A673 (cell line): Measurements from ENCODE around the gene NHLRC1. TPM values are rescaled to one million over a fixed set of nuclear protein-coding genes. Genes with fewer than 3 reads are reported as not detected.

Experiments used
- BruUV-seq: library from RNA; stranded (reverse); fragments of 400-500 nt; replicated peaks from 2 replicates; lab custom pipeline; 2021; lab: Mats Ljungman, UMichigan
- CTCF ChIA-PET: fragments of 300-600 bp; sonication (Branson Sonifier 250); formaldehyde crosslinking; loops from one replicate; lab custom pipeline; 2022; ENCODE audit warnings: antibody characterized with exemption; lab: Charles Lee
- POLR2A ChIA-PET: fragments of 300-600 bp; sonication (Branson Sonifier 250); formaldehyde crosslinking; loops from one replicate; lab custom pipeline; 2022; ENCODE audit warnings: antibody characterized with exemption; ENCODE audit not compliant: low non-redundant PET; lab: Charles Lee
- DNase-seq: peaks from one replicate; pipeline ENCODE4 v3.0.0-alpha.2; 2015; ENCODE audit warnings: low spot score
- H3K27ac ChIP-seq: fragments of 200-600 bp; sonication (generic); 2 replicates; pipeline ENCODE4 v1.5.1; 2016; ENCODE audit warnings: mixed run types, low read depth, mild to moderate bottlenecking, mixed read lengths, antibody characterized with exemption, low read length; ENCODE audit not compliant: poor library complexity, severe bottlenecking
- H3K27me3 ChIP-seq: fragments of 200-600 bp; sonication (generic); replicated peaks from 2 replicates; pipeline ENCODE4 v1.6.1; 2017; ENCODE audit warnings: mixed run types, low read depth, mild to moderate bottlenecking, mixed read lengths, antibody characterized with exemption, low read length; ENCODE audit not compliant: insufficient read depth, poor library complexity
- H3K36me3 ChIP-seq: fragments of 200-600 bp; sonication (generic); 2 replicates; pipeline ENCODE4 v1.6.1; 2016; ENCODE audit warnings: mixed run types, mild to moderate bottlenecking, mixed read lengths, antibody characterized with exemption, low read length; ENCODE audit not compliant: insufficient read depth, poor library complexity, severe bottlenecking
- H3K4me1 ChIP-seq: fragments of 200-600 bp; sonication (generic); 2 replicates; pipeline ENCODE4 v1.6.1; 2017; ENCODE audit warnings: mixed run types, mild to moderate bottlenecking, mixed read lengths, antibody characterized with exemption, low read length; ENCODE audit not compliant: insufficient read depth, poor library complexity, severe bottlenecking
- H3K4me3 ChIP-seq: fragments of 200-600 bp; sonication (generic); 2 replicates; pipeline ENCODE4 v1.5.1; 2016; ENCODE audit warnings: low read depth, mixed run types, mild to moderate bottlenecking, mixed read lengths, low read length; ENCODE audit not compliant: poor library complexity, severe bottlenecking
- H3K9me3 ChIP-seq: fragments of 200-600 bp; sonication (generic); 2 replicates; pipeline ENCODE4 v1.6.1; 2016; ENCODE audit warnings: mixed run types, low read depth, mild to moderate bottlenecking, mixed read lengths, antibody characterized with exemption, low read length; ENCODE audit not compliant: poor library complexity, severe bottlenecking
- EZH2 ChIP-seq: fragments of 200-600 bp; sonication (generic); IDR thresholded peaks from 2 replicates; pipeline ENCODE4 v1.6.1; 2017; ENCODE audit warnings: borderline replicate concordance, low read depth, mild to moderate bottlenecking, mixed read lengths, antibody characterized with exemption, low read length; ENCODE audit not compliant: poor library complexity, severe bottlenecking
- intact Hi-C: fragments of 100-400 bp; cut with micrococcal nuclease; formaldehyde crosslinking; loops from one replicate; pipeline ENCODE4 v1.10.0; 2022; ENCODE audit not compliant: unreplicated experiment
- total RNA-seq: library from RNA; stranded (reverse); gene quantifications from 2 replicates; pipeline ENCODE4 v1.2.3, GENCODE V29; 2021
- TF ChIP-seq, protein P1 (sequence below): fragments of 300-800, 200-600 bp; sonication (generic); conservative IDR thresholded peaks from 2 replicates; pipeline ENCODE4 v1.5.1; 2017; ENCODE audit warnings: low read depth, mild to moderate bottlenecking, antibody characterized with exemption, low read length, moderate library complexity, mixed read lengths

NHLRC1 gene
- total RNA-seq, 1 experiment from 2014 or later, result 4.3 TPM

DNA sequence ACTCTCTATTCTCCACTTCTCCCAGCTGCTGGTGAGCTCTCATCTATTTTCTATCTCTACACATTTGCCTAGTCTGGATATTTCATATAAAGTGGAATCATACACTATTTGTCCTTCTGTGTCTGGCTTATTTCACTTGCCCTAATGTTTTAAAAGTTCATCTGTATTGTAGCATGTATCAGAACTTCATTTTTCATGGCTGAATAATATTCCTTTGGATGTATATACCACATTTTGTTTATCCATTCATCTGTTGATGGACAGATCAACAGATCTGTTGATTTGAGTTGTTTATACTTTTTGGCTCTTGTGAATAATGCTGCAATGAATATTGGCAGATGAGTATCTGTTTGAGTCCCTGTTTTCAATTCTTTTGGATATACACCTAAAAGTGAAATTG is 49.6 kb downstream of the NHLRC1 start:
- H3K27me3 ChIP-seq, result no peaks in the 10 kb centered on the region
- no peak overlapping the region for H3K4me3 ChIP-seq
- intact Hi-C loops, result no loop called here
- BruUV-seq, result no TSS peak
- TF ChIP-seq, protein P1, sequence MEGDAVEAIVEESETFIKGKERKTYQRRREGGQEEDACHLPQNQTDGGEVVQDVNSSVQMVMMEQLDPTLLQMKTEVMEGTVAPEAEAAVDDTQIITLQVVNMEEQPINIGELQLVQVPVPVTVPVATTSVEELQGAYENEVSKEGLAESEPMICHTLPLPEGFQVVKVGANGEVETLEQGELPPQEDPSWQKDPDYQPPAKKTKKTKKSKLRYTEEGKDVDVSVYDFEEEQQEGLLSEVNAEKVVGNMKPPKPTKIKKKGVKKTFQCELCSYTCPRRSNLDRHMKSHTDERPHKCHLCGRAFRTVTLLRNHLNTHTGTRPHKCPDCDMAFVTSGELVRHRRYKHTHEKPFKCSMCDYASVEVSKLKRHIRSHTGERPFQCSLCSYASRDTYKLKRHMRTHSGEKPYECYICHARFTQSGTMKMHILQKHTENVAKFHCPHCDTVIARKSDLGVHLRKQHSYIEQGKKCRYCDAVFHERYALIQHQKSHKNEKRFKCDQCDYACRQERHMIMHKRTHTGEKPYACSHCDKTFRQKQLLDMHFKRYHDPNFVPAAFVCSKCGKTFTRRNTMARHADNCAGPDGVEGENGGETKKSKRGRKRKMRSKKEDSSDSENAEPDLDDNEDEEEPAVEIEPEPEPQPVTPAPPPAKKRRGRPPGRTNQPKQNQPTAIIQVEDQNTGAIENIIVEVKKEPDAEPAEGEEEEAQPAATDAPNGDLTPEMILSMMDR, result no peak
- no peak for TF ChIP-seq EZH2
- CTCF ChIA-PET, result no interaction called here
- POLR2A ChIA-PET, result no interaction called here
- H3K27ac ChIP-seq, result no peak overlapping the region
- DNase-seq, result no peak
- H3K4me1 ChIP-seq, result no peaks in the 10 kb centered on the region
- H3K36me3 ChIP-seq, result no peaks in the 10 kb centered on the region
- H3K9me3 ChIP-seq, result no peaks in the 10 kb centered on the region

DNA sequence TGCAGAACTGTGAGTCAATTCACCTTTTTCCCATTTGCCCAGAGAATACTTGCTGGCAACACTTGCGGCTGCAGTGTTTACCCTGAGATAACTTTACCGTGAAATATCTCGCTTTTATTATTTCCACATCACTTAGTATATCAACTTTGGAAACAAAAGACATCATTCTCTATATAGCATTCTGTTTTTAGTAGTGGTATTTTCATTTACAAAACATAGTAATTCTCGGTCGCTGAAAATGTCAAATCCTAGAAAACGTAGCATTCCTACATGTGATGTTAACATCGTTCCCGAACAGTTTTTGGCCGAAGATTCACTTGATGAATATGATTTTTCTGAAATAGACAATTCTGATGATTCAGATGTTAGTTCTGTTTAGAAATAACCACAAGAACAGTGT is 52.0 kb downstream of the NHLRC1 start:
- BruUV-seq, result no TSS peak
- Histone ChIP-seq H3K9me3 (no peaks in the 10 kb centered on the region), H3K27ac (no peak overlapping the region), H3K4me3 (no peak overlapping the region), H3K4me1 (no peaks in the 10 kb centered on the region), H3K36me3 (no peaks in the 10 kb centered on the region), H3K27me3 (no peaks in the 10 kb centered on the region)
- DNase-seq, result no peak
- intact Hi-C loops, result no loop called here
- TF ChIP-seq, protein P1, result no peak
- TF ChIP-seq EZH2, result no peak
- CTCF ChIA-PET, result interaction anchor here (0.7 kb wide), 1 partner anchor 12 kb away, joined by 3 read pairs; no protein-coding TSS in a partner anchor
- POLR2A ChIA-PET, result no interaction called here

Other genes starting within 250 kb of the NHLRC1 start
- gene KIF13A, start 135.0 kb downstream of the NHLRC1 start, total RNA-seq, result 19.7 and 21.1 TPM in 2 replicates
- 8.3 and 9.8 TPM in 2 replicates for gene TPMT, start 32.4 kb upstream of the NHLRC1 start, total RNA-seq
- 15.8 and 17.6 TPM in 2 replicates for gene KDM1B, start 32.7 kb upstream of the NHLRC1 start, total RNA-seq
- 224 and 234 TPM in 2 replicates for gene DEK, start 141.9 kb upstream of the NHLRC1 start, total RNA-seq